Stimulated activated CD8-positive, alpha-beta memory T cell treated with anti-CD3 and anti-CD28 coated beads, Interleukin-7, amount 100 ng/mL, for 24 hours (primary cell): Measurements from ENCODE around the gene AXIN1.

Experiments
- DNase-seq: peaks from one replicate; pipeline ENCODE4 v3.0.0-alpha.2; 2020; ENCODE audit warnings: low read depth

AXIN1 gene

GRCh38 chr16:303760-304505, 48.6 kb downstream of the AXIN1 start:
- DNase-seq = no peak

GRCh38 chr16:301950-302349, 50.6 kb downstream of the AXIN1 start:
- no peak for DNase-seq

DNA sequence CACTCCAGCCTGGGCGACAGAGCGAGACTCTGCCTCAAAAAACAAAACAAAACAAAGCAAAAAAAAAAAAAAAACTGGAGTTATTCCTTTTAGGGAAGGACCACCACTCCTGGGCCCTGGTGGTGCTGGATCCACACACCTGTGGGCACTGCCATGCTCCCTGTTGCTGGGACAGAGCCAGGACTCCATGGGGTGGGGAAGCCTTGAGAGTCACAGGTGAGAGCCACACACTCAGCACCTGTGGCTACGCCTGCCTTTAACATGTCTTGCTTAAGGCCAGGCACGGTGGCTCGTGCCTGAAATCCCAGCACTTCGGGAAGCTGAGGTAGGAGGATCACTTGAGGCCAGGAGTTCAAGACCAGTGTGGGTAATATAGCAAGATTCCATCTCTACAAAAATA, 51.3 kb downstream of the AXIN1 start:
- no peak for DNase-seq

DNA sequence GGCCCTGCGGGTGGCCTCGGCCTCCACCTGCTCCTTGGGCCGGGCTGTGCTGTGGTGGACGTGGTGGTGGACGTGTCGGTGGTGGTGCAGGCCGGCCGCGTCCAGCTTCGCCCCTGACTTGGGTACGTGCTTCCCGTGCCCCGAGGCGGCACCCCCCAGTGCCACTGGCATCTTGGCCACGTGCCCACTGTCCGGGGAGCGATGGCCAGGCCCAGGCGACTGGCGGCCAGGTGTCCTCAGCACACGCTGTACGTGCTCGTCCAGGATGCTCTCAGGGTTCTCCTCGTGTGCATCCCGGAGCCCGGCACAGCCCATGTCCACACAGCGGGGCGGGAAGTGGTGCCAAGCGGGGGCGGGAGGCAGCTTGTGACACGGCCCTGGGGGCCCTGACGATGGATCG, 54.7 kb downstream of the AXIN1 start:
- no peak for DNase-seq

DNA sequence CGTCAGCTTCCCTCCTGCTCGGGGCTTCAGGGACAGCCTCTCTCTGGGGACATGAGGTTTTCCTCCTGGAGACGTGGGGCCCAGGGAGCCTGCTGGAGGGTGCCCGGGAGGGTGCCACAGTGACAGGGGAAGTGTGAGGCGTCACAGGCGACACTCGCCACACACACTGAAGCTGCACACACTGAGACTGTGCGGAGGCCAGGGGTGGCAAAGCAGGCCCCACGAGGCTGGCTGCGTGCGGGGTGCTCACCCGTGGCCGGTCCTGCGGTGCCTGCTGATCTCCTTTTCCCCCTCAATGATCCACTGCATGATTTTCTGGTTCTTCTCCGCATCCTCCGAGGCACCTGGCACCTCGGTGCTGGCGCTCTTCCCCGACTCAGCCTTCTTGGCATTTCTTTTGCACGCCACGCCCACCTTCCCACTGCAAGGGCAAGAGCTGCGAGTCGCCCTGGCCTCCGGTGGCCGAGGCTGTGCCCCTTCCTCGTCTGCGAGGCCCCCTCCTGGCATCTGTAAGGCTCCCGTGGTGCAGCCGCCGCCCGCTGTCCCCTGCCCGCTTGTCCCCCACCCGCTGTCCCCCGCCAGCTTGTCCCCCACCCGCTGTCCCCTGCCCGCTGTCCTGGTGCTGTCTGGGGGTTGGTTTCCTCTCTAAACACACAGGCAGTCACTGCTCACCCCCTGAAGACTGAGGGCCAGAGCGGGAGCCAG, 55.6 kb downstream of the AXIN1 start:
- no peak for DNase-seq

- no peak for DNase-seq
Measured at GRCh38 chr16:296276-296675, 56.2 kb downstream of the AXIN1 start.

DNA sequence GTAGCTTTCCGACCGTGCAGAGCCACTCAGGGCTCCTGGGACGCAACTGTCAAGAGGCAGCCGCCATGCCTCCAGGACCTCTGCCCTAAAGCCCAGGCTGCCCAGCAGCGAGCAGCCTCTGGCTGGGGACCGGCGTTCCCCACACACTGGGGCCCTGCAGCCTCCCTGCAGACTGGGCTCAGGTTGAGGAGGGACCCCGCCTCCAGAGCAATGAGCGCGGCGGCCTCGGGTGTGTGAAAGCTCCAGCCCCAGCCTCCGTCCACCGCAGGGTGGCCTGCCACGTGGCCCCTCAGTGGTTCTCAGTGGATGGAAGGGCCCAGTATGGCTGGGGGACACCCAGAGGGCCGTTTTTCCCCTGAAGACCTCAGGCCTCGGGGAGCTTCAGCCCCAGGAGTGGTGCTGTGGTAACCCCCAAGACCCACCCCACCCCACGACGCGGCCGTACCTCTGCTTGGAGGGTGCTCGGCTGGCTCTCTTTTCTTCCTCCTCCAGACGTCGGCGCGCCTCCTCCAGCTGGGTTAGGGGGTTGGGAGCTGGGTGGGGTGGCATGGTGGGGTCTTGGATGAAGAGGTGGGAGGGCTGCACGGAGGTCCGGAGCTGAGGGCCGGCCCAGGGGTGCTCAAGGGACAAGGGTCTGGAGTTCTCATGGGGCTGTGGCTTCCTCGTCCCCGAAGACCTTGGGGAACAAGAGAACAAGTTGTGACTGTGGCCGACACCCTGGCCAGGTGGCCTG, 59.3 kb downstream of the AXIN1 start:
- no peak for DNase-seq

- DNase-seq = no peak
Measured at GRCh38 chr16:291539-291938, 61.0 kb downstream of the AXIN1 start.

- DNase-seq = no peak
Measured at GRCh38 chr16:290681-291405, 61.7 kb downstream of the AXIN1 start.

DNA sequence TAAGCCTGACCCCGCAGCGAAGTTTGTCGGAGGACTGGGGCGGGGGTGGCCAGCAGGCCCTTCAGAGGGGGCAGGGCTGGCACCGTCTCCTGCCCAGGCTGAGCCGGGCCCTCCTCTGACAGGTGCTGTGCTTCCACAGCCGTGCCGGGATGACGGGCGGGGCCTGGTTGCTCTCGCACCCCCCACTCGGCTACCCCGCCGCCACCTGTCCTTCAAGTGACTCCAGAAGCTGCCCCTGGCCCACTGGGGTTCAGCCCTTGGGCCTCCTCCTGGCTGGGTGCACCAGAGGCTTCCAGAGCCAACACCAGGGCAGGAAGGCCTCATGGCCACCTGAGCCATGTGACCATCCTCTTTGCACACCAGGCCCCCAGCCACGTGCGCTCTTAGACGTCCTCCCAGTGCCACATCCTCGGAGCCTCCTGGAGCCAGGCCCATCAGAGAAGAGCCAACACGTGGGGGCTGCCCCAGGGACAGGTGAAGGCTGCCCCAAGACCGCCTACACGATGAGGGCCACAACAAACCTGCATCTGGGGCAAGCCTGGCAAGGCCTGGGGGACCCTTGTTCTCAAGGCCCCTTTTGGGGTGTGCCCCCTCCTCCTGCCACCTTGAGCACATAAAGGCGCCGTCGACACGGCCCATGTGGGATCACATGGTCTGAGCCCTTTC, 62.4 kb downstream of the AXIN1 start:
- no peak for DNase-seq

DNA sequence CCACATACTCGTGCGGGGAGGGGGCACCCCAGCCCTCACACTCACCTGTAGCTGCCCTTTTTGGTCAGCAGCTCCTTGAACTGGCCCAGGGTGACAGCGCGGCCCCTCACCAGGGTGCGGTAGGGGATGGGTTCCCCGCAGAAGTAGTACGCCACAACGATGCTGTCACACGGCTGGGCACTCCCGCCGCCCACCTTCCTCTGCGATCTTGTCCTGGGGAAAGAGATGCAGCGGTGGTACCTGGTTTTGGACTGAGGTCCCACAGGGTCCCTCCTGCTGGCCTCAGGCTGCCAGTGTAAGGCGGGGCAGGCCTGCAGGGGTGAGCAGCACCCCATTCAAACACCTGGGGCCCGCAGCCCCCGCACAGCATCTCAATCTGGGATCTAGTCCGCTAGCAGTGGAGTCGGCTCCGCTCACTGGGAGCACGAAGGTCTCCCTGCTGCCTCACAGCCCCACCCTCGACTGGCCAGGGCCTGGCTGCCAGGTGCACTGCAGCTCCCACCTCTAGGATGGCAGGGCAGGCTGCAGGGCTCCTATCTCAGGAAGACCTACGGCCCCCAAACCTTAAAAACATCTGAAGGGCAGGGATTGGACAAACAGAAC, 63.0 kb downstream of the AXIN1 start:
- DNase-seq = no peak

DNA sequence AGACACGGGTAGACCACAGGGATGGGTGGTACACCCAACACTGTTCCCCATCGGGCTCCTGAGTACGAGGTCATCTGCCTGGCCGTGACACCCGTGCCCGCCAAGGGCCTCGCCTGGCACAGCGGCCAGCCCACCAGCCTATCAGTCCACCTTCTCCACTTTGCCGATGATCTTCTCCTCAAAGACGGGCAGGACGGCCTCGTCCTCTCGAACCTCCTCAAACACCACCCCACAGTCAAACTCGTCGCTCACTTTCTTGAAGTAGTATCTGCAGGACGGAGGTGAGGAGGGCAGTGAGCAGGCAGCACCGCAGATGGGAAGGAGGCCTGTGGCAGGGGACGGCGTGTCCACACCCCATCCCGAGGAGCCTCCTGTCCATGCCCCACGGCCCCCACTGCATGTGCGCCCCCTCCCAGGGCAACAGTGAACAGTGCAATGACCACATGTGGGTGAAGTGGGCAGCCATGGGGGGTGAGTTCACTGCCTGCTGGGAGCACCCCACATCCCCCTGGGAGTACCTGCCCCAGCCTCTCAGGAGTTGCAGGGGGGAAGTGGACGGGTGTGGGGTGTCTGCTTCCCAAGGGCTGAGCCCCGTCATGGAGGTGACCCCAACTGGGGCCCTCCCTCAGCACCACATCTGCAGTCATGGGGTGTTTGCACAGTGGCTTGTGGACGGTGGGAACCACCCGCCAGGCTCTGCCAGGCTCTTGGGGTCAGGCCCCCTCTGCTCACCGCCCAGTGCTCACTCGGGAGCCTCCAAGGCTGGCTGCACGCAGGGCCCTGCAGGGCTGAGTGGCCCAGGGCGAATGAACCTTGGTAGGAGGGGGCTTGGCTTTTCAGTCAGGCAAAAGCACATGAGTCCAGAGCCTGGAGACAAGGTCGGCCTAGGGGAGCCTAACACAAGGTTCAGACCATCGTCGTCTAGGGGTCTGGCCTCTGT, 64.3 kb downstream of the AXIN1 start:
- no peak for DNase-seq

DNA sequence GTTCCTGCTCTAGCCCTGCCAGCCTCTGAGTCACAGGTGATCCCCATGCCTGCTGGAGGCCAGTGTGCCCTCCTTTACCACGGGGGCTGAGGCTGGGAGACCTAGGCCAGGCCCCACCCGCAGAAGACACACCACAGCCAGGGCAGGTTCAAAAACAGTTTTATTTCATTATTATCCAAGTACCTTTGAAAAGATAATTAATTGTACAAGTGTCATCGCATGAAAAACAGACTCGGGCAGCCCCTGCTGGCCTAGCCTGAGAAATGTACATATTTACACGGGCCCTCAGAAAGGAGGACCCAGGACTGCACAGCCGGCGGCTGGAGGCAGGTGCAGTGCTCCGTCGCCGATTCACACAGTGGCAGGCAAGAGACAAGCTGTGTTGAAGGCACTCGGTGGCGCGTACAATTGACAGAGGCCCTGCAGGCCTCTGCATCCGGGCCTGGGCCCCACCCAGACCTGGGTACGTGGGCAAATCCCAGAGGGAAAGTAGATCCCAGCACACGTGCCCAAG, 65.2 kb downstream of the AXIN1 start:
- DNase-seq = no peak

DNA sequence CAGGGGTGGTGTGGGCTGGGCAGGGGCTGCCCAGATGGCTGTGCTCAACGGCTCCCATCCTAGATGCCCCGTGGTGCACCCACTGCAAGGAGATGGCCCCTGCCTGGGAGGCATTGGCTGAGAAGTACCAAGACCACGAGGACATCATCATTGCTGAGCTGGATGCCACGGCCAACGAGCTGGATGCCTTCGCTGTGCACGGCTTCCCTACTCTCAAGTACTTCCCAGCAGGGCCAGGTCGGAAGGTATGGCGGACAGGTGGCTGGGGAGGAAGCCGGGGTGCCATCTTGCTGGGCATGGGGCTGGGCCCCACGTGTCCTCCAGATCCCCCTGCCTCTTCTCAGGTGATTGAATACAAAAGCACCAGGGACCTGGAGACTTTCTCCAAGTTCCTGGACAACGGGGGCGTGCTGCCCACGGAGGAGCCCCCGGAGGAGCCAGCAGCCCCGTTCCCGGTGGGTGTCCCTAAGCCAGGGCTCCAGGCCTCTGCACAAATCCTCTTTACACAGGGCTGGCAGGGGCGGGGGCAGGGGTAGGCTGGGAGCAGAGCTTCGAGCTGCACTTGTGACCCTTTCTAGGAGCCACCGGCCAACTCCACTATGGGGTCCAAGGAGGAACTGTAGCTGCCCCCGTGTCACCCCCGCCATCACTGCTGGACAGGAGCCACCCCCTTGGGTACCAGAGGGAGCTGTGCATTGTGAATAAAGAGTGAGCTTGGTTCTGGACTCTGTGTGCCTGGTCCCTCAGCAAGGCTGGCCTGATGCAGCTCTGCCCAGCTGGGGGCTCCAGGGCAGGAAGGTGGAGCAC, 65.8 kb downstream of the AXIN1 start:
- no peak for DNase-seq

DNA sequence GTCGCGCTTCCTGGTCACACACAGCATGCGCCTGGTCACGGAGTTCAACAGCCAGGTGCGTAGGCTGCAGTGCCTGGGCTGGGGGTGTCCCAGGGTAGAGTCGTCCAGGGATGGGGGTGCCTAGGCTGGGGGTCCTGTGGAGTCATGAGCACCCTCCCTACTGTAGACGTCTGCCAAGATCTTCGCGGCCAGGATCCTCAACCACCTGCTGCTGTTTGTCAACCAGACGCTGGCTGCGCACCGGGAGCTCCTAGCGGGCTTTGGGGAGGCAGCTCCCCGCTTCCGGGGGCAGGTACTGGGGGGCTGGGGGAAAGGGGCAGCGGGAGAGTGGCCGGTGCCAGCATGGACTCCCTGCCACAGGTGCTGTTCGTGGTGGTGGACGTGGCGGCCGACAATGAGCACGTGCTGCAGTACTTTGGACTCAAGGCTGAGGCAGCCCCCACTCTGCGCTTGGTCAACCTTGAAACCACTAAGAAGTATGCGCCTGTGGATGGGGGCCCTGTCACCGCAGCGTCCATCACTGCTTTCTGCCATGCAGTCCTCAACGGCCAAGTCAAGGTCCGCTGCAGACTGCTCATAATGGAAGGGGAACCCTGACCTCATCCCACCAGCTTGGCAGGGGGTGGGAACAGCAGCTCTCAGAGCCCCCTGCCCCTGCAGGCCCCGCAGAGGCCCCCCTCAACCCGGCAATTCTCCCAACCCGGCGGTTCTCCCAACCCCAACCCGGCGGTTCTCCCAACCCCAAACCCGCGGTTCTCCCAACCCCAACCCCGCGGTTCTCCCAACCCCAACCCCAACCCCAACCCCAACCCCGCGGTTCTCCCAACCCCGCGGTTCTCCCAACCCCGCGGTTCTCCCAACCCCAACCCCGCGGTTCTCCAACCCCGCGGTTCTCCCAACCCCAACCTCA, 67.1 kb downstream of the AXIN1 start:
- no peak for DNase-seq

DNA sequence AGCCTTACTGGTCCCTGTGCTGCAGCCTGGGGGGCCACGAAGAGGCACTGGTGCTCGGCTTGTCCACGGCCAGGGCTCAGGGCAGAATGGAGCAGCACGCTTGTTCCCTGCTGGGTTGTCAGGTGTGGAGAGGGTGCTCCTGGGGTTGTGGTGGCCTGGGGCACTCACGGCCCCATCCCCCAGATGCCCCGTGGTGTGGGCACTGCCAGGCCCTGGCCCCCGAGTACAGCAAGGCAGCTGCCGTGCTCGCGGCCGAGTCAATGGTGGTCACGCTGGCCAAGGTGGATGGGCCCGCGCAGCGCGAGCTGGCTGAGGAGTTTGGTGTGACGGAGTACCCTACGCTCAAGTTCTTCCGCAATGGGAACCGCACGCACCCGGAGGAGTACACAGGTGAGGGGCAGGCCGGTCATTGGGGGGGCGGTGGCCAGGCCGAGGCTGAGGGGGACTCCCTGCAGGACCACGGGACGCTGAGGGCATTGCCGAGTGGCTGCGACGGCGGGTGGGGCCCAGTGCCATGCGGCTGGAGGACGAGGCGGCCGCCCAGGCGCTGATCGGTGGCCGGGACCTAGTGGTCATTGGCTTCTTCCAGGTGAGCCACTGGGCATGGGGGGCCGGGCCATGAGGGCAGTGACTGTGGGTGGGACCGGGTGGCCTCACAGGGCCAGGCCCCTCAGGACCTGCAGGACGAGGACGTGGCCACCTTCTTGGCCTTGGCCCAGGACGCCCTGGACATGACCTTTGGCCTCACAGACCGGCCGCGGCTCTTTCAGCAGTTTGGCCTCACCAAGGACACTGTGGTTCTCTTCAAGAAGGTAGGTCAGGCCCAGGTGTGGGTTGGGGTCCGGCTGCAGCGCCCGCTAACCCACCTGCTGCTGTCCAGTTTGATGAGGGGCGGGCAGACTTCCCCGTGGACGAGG, 68.1 kb downstream of the AXIN1 start:
- DNase-seq = no peak
